Stomach (tissue), 4 donors: ENCODE data around the gene TMEM221.

Experiments
- EP300 ChIP-seq: sonication (generic); formaldehyde crosslinking; IDR thresholded peaks from one replicate; pipeline ENCODE4 v1.6.1; 2017; ENCODE audit warnings: antibody characterized with exemption
- POLR2A ChIP-seq, 4 donors: fragments of 450-650 bp; IDR thresholded peaks; one replicate each; pipeline ENCODE4 v1.6.1; 2016; ENCODE audit warnings: antibody characterized with exemption in 4 of 4, control low read depth in 2 of 4, mild to moderate bottlenecking in 1 of 4, moderate library complexity in 1 of 4
- TF ChIP-seq, protein P1 (sequence below), 7 experiments: fragments of 450-650 bp in 4 of 7; fragments of 200-600 bp in 3 of 7; sonication (generic) in 3 of 7; IDR thresholded peaks; one replicate each; pipeline ENCODE4 v1.5.1; 2016 to 2019; ENCODE audit warnings: antibody characterized with exemption in 7 of 7, control low read depth in 2 of 7, mild to moderate bottlenecking in 1 of 7

- TF ChIP-seq, protein P1, sequence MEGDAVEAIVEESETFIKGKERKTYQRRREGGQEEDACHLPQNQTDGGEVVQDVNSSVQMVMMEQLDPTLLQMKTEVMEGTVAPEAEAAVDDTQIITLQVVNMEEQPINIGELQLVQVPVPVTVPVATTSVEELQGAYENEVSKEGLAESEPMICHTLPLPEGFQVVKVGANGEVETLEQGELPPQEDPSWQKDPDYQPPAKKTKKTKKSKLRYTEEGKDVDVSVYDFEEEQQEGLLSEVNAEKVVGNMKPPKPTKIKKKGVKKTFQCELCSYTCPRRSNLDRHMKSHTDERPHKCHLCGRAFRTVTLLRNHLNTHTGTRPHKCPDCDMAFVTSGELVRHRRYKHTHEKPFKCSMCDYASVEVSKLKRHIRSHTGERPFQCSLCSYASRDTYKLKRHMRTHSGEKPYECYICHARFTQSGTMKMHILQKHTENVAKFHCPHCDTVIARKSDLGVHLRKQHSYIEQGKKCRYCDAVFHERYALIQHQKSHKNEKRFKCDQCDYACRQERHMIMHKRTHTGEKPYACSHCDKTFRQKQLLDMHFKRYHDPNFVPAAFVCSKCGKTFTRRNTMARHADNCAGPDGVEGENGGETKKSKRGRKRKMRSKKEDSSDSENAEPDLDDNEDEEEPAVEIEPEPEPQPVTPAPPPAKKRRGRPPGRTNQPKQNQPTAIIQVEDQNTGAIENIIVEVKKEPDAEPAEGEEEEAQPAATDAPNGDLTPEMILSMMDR (IDR thresholded peaks at IDR 0.05) = no peak
- TF ChIP-seq POLR2A (IDR thresholded peaks at IDR 0.05) (no peak), EP300 (no peak)
Observed at GRCh38 chr19:17411801-17412200, 36.7 kb downstream of the TMEM221 start.
